ENCODE data around the gene C1QTNF3.
"Not testable (repeated sequence)": the region's sequence is repeated elsewhere in the genome, so short reads cannot be mapped to it uniquely, and the experiment has no call there.

The C1QTNF3 gene

GRCh38 chr5:34043099-34043876 lies at the start of gene C1QTNF3:
Gene C1QTNF3 (minus strand): TSS chr5:34043213. CDS start chr5:34043125, 88 bp downstream.
- no peak for DNase-seq

GRCh38 chr5:34091039-34091438 lies 48.0 kb upstream of the C1QTNF3 start:
- DNase-seq: not testable (repeated sequence)

- not testable (repeated sequence) for DNase-seq
Measured at GRCh38 chr5:34089802-34090201, 46.8 kb upstream of the C1QTNF3 start.

GRCh38 chr5:34087728-34088127 lies 44.7 kb upstream of the C1QTNF3 start:
- DNase-seq: not testable (repeated sequence)

GRCh38 chr5:34083898-34084297 lies 40.9 kb upstream of the C1QTNF3 start:
- not testable (repeated sequence) for DNase-seq

GRCh38 chr5:34079505-34079904 lies 36.5 kb upstream of the C1QTNF3 start:
- DNase-seq: not testable (repeated sequence)

GRCh38 chr5:34077636-34078035 lies 34.6 kb upstream of the C1QTNF3 start:
- DNase-seq: not testable (repeated sequence)

GRCh38 chr5:34076719-34077364 lies 33.8 kb upstream of the C1QTNF3 start:
- not testable (repeated sequence) for DNase-seq

- not testable (repeated sequence) for DNase-seq
Measured at GRCh38 chr5:34074472-34074871, 31.5 kb upstream of the C1QTNF3 start.

GRCh38 chr5:34074071-34074470 lies 31.1 kb upstream of the C1QTNF3 start:
- not testable (repeated sequence) for DNase-seq

GRCh38 chr5:34070626-34071025 lies 27.6 kb upstream of the C1QTNF3 start:
- not testable (repeated sequence) for DNase-seq

GRCh38 chr5:34064656-34065055 lies 21.6 kb upstream of the C1QTNF3 start:
- DNase-seq: no peak

GRCh38 chr5:34062419-34062818 lies 19.4 kb upstream of the C1QTNF3 start:
- no peak for DNase-seq

- no peak for DNase-seq
Measured at GRCh38 chr5:34061993-34062392, 19.0 kb upstream of the C1QTNF3 start.

GRCh38 chr5:34059977-34060376 lies 17.0 kb upstream of the C1QTNF3 start:
- DNase-seq: no peak

- no peak for DNase-seq
Measured at GRCh38 chr5:34058532-34058931, 15.5 kb upstream of the C1QTNF3 start.

- no peak for DNase-seq
Measured at GRCh38 chr5:34057569-34057968, 14.6 kb upstream of the C1QTNF3 start.

- DNase-seq: no peak
Measured at GRCh38 chr5:34057118-34057517, 14.1 kb upstream of the C1QTNF3 start.

GRCh38 chr5:34055667-34056066 lies 12.7 kb upstream of the C1QTNF3 start:
- no peak for DNase-seq

- DNase-seq: no peak
Measured at GRCh38 chr5:34054400-34054729, 11.4 kb upstream of the C1QTNF3 start.

GRCh38 chr5:34053571-34054399 lies 10.8 kb upstream of the C1QTNF3 start:
- no peak for DNase-seq

- no peak for DNase-seq
Measured at GRCh38 chr5:34053133-34053532, 10.1 kb upstream of the C1QTNF3 start.

- DNase-seq: no peak
Measured at GRCh38 chr5:34051374-34051980, 8.5 kb upstream of the C1QTNF3 start.
